Measurements from ENCODE around the gene VPS4A. TPM values are rescaled to one million over a fixed set of nuclear protein-coding genes. Genes with fewer than 3 reads are reported as not detected.

Gene VPS4A
- total and polyA plus RNA-seq, 7 donors = 38.1 to 76.2 (median 56.5) TPM

- Histone ChIP-seq H3K9me3 (no peaks in the 10 kb centered on the region), H3K4me1 (peaks cover 56% of the 10 kb centered on the region), H3K4me3 (peak overlapping the region; percentile 92), H3K27me3 (ENCODE audit: insufficient read depth in 3 of 3, low read length in 2 of 3) (no peaks in the 10 kb centered on the region), H3K27ac (peak overlapping the region; percentile 98), H3K36me3 (ENCODE audit: insufficient read depth in 1 of 2, low read depth in 1 of 2) (peaks cover 0 to 70% of the 10 kb centered on the region in 2 donors)
- ATAC-seq = peak; percentile 33 to 50 (median 43)
- no peak for DNase-seq
- TF ChIP-seq, protein P1, sequence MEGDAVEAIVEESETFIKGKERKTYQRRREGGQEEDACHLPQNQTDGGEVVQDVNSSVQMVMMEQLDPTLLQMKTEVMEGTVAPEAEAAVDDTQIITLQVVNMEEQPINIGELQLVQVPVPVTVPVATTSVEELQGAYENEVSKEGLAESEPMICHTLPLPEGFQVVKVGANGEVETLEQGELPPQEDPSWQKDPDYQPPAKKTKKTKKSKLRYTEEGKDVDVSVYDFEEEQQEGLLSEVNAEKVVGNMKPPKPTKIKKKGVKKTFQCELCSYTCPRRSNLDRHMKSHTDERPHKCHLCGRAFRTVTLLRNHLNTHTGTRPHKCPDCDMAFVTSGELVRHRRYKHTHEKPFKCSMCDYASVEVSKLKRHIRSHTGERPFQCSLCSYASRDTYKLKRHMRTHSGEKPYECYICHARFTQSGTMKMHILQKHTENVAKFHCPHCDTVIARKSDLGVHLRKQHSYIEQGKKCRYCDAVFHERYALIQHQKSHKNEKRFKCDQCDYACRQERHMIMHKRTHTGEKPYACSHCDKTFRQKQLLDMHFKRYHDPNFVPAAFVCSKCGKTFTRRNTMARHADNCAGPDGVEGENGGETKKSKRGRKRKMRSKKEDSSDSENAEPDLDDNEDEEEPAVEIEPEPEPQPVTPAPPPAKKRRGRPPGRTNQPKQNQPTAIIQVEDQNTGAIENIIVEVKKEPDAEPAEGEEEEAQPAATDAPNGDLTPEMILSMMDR (IDR thresholded peaks at IDR 0.05) = no peak
- intact Hi-C loops (cut with DNase I) = no loop called here
- WGBS, 3 donors = 6% methylated on average over 63 to 77 of the region's 77 CpGs
Measured at GRCh38 chr16:69329369-69330285, 18.5 kb downstream of the VPS4A start.

- intact Hi-C loops (cut with DNase I) = no loop called here
- peak; percentile 89 to 93 (median 92) for ATAC-seq
- peak within 1 kb of the TSS; percentile 98 for H3K27ac ChIP-seq
- peak within 1 kb of the TSS; percentile 92 for H3K4me3 ChIP-seq
- TF ChIP-seq, protein P1 (IDR thresholded peaks at IDR 0.05) = no peak
- no peaks in the 10 kb centered on the region for H3K27me3 ChIP-seq (ENCODE audit: insufficient read depth in 3 of 3, low read length in 2 of 3)
- peaks cover 0 to 70% of the 10 kb centered on the region in 2 donors for H3K36me3 ChIP-seq (ENCODE audit: insufficient read depth in 1 of 2, low read depth in 1 of 2)
- peak; percentile 94 to 97 for DNase-seq
- H3K9me3 ChIP-seq = no peaks in the 10 kb centered on the region
- 1 to 2% (median 1%) methylated on average over 41 to 93 of the region's 93 CpGs for WGBS, 3 donors
- peaks cover 47% of the 10 kb centered on the region for H3K4me1 ChIP-seq
Measured at GRCh38 chr16:69330286-69331109, 19.3 kb downstream of the VPS4A start, which contains the start of gene PDF. TSS of gene PDF (minus strand) at chr16:69330588. CDS start at chr16:69330570, 18 bp downstream.

DNA sequence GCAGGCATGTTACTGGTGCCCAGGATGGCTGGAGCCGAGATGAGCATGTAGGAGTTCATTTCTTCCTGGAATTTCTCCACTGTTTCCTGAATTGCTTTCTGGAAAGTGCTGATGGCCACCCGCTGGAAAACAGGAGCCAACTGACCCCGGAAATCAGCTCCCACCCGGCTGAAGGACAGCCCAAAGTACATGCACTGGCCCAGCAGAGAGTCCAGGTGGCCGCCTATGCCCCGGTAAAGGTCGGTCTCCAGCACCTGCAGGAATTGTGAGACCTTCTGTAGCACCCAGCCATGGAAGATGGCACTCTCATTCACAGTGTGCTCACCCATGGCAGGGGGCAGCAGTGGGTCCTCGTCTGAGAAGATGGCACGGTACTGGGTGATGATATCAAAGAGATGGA is 23.5 kb downstream of the VPS4A start:
- intact Hi-C loops (cut with DNase I) = no loop called here
- no peak overlapping the region for H3K4me3 ChIP-seq
- no peaks in the 10 kb centered on the region for H3K9me3 ChIP-seq
- no peaks in the 10 kb centered on the region for H3K27me3 ChIP-seq (ENCODE audit: insufficient read depth in 3 of 3, low read length in 2 of 3)
- DNase-seq (no peak), ATAC-seq (no peak)
- peaks cover 0 to 57% of the 10 kb centered on the region in 2 donors for H3K36me3 ChIP-seq (ENCODE audit: insufficient read depth in 1 of 2, low read depth in 1 of 2)
- TF ChIP-seq, protein P1 (IDR thresholded peaks at IDR 0.05) = no peak
- H3K27ac ChIP-seq = no peak overlapping the region
- WGBS, 3 donors = 90 to 92% (median 91%) methylated on average over 9 of the region's 9 CpGs
- H3K4me1 ChIP-seq = peaks cover 21% of the 10 kb centered on the region

GRCh38 chr16:69338557-69339288 is 27.6 kb downstream of the VPS4A start:
- Histone ChIP-seq H3K4me3 (peak overlapping the region; percentile 91), H3K27me3 (ENCODE audit: insufficient read depth in 3 of 3, low read length in 2 of 3) (no peaks in the 10 kb centered on the region), H3K27ac (peak overlapping the region; percentile 94), H3K4me1 (peaks cover 23% of the 10 kb centered on the region), H3K36me3 (ENCODE audit: insufficient read depth in 1 of 2, low read depth in 1 of 2) (peaks cover 5 to 65% of the 10 kb centered on the region in 2 donors), H3K9me3 (no peaks in the 10 kb centered on the region)
- TF ChIP-seq, protein P1 (IDR thresholded peaks at IDR 0.05) = no peak
- ATAC-seq = peak in 1 of 4 donors; percentile 1
- WGBS, 3 donors = 16 to 18% (median 17%) methylated on average over 46 of the region's 46 CpGs
- intact Hi-C loops (cut with DNase I) = loop anchor here in 1 of 2 donors (1.0 kb wide), 1 partner anchor 27 kb away; the partner anchor contains the start of gene VPS4A
- no peak for DNase-seq
